GM12801 (cell line): ENCODE results near the gene SV2C.

Experiments
- TF ChIP-seq, protein P1 (sequence below): IDR thresholded peaks from one replicate; pipeline ENCODE4 v1.5.1; 2011; ENCODE audit warnings: control low read depth; ENCODE audit not compliant: insufficient read length; ENCODE audit errors: extremely low read depth

Gene SV2C

DNA sequence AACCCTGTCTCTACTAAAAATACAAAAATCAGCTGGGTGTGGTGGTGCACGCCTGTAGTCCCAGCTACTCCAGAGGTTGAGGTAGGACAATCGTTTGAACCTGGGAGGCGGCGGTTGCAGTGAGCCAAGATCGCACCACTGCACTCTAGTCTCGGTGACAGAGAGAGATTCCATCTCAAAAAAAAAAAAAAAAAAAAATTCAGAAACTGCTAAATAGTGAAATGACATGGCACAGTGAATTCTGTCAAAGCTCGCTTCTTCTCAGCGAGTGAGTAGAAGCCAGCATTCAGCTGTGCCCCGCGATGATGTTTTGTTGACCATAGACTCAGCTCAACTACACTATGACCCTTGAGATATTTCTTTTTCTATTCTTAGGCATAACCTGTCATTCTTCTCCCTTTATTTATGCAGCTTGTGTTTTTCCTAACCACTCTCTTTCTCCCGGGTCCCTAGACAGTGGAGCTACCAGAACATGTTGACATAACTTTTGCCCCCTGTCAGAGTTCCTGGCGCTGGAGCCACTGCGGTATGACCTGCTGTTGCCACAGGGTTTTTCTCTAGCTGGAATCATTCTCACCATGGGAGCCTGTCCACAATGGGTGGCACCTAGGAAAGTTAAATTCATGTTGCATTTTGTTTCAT lies 306.5 kb downstream of the SV2C start:
- TF ChIP-seq, protein P1, sequence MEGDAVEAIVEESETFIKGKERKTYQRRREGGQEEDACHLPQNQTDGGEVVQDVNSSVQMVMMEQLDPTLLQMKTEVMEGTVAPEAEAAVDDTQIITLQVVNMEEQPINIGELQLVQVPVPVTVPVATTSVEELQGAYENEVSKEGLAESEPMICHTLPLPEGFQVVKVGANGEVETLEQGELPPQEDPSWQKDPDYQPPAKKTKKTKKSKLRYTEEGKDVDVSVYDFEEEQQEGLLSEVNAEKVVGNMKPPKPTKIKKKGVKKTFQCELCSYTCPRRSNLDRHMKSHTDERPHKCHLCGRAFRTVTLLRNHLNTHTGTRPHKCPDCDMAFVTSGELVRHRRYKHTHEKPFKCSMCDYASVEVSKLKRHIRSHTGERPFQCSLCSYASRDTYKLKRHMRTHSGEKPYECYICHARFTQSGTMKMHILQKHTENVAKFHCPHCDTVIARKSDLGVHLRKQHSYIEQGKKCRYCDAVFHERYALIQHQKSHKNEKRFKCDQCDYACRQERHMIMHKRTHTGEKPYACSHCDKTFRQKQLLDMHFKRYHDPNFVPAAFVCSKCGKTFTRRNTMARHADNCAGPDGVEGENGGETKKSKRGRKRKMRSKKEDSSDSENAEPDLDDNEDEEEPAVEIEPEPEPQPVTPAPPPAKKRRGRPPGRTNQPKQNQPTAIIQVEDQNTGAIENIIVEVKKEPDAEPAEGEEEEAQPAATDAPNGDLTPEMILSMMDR: no peak

DNA sequence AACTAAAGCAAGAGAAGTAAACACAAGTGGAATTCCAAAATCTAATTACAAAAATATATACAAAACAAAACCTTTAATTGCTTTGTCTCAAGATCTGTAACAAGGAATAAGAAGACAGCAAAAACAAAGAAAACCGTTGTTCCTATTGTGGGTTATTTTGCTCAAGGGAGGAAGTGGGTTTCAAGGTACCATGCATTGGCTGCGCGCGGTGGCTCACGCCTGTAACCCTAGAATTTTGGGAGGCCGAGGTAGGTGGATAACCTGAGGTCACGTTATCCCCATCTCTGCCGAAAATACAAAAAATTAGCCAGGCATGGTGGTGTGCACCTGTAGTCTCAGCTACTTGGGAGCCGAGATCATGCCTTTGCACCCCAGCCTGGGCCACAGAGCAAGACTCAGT lies 307.8 kb downstream of the SV2C start:
- TF ChIP-seq, protein P1: no peak

DNA sequence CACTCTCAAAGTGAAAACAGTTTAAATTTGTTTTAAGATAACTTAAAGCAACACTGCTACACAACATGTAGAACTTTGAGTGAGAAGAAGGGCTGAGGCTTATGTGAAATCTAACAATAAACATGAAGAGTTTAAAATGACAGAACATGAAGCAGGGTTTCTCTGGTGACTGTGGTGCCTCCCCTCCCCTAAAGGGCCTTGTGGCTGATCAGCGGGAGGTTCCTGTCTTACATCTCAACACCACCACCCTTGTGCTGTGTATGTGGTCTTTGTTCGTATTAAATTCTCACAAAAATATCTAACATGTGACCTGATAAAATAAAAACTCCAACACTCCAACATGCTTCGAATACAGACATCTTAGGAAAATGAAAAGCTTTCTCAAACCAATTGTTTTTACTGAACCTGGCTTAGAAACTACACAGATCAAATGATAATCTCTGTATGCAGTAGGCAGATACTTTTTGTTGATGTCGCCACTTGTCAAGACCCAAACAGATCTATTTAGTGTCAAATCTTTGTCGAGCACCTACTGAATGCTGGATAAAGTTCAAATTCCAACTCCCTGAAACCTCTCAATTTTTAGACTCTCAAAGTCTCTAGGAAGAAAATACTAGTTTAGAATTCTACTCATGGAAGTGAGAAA lies 310.0 kb downstream of the SV2C start:
- TF ChIP-seq, protein P1: no peak

DNA sequence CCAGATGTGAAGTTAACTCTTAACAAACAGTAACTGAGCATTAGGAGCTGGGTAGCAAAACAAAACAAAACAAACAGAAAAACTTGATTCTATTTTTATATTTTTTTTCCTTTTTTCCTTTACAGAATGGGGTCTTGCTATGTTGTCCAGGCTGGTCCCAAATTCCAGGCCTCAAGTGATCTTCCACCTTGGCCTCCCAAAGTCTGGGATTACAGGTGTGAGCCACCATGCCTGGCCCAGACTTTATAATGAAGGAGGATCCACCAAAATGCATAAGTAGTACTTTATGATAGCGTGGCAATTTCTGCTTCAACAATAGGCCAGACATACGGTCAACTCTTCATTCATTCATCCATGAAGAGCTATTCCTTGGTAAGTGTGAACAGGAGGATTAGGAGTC lies 314.0 kb downstream of the SV2C start:
- TF ChIP-seq, protein P1: no peak

DNA sequence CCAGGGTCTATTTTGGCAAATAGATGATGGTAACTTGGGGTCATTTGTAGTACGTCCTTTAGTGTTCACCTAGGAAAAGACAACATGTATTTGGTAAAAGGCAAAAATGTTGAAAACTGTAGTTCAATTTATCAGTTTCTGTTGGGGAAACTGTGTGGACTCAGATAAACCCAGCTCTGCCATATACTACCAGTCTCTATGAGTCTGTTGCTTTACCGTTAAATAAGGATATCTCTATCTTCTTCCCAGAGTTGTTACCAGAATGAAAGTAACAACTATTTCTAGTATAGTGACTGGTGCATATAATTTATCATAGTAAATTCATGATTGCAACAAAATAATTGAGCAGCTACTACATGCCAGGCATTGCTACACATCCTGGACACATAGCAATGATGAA lies 316.1 kb downstream of the SV2C start:
- TF ChIP-seq, protein P1: no peak

DNA sequence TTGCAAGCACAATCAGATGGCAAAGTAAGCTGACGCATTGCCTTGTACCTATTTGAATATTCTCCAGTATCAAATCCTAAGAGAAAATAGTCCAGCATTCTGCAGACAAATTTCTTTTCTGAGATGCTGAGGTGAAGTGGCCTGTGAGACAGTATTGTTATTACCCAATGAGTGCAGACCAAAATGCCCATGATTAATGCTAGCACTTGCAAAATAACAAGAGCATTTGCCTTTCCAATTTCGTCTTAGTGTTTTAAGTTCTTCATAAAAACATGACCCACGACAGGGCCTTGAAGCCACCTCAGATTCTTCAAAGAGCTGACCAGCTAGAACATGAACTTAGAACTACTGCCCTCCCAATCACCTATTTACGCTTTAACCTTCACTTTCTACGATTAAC lies 317.3 kb downstream of the SV2C start:
- TF ChIP-seq, protein P1: no peak

DNA sequence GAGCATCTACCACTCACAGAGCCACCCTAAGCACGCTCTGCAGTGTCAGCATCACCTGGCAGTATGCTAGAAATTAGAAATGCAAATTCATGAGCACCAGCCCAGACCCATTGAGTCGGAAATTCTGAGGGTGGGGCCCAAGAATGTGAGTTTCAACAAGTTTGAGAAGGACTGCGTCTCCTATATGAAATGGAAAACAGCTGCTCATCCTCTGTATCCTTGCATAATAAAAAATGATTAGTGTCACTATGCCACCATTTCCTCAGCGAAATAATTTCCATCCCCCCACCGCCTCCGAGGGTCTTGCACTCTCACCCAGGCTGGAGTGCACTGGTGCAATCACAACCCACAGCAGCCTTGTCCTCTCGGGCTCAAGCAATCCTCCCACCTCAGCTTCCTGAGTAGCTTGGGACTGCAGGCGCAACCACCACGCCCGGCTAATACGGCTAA lies 318.6 kb downstream of the SV2C start:
- TF ChIP-seq, protein P1: no peak
